Caki2 (cell line): ENCODE results near the gene NMT2. TPM values are rescaled to one million over a fixed set of nuclear protein-coding genes. Genes with fewer than 3 reads are reported as not detected.

Source experiments
- DNase-seq: peaks from one replicate; pipeline ENCODE4 v3.0.0-alpha.2; 2015; ENCODE audit warnings: low read depth
- in situ Hi-C: cut with HindIII; loops from 2 replicates; pipeline ENCODE4 v1.10.0; 2016; ENCODE audit warnings: low sequenced_read_pairs, low pct_unique_long_range_greater_than_20kb, mixed read lengths
- total RNA-seq: library from RNA; depleted of rRNA; stranded (reverse); fragments of >200 nt; shearing (Covaris generic); gene quantifications from 2 replicates; pipeline ENCODE4 v1.2.3, GENCODE V29; 2014; ENCODE audit warnings: low replicate concordance; rRNA removed

Gene NMT2
- total RNA-seq, 1 experiment from 2014 or later = 36.0 TPM

DNA sequence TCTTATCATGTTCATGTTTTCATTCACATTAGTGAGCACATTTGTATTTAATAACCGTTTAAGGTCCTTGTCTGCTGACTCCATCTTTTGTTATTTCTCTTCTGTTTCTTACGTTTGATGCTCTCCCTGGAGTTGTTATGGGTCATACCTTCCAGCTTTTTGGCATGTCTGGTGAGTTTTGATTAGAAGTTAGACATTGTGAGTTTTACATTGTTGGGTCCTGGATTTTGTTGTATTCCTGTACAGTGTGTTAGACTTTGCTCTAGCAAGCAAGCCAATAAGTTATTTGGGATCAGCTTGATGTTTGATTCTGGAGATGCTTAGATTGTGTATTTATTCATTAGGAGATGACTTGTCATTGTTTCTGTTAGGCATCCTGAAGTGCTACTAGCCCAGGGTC lies 107.9 kb downstream of the NMT2 start:
- in situ Hi-C loops = no loop called here
- DNase-seq = no peak

DNA sequence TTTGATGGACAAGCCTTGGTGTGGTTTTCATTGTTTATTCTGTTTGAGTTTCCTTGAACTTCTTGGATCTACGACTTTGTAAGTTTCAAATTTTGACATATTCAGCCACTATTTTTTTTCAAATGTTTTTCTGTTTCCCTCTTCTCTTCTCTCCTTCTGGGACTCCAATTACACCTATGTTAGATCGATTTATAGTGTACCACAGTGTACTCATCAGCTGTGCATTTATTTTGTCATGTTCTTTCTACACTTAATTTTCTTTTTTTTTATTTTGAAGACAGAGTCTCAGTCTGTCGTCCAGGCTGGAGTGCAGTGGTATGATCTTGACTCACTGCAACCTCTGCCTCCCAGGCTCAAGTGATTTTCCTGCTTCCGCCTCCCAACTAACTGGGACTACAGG lies 108.6 kb downstream of the NMT2 start:
- in situ Hi-C loops = no loop called here
- DNase-seq = no peak

DNA sequence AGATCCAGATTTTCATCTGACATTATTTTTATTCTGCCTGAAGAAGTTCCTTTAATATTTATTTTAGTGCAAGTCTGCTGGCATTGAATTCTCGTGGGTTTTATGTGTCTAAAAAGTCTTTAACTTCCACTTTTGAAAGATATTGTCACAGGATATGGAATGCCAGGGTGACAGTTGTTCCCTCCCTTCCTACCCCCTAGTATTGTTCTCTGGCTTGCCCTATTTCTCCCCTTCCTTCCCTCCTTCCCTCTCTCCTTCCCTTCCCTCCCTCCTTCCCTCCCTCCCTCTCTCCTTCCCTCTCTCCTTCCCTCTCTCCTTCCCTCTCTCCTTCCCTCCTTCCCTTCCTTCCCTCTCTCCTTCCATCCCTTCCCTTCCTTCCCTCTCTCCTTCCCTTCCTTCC lies 109.8 kb downstream of the NMT2 start:
- in situ Hi-C loops = no loop called here
- no peak for DNase-seq

Other genes with a start within 250 kb of the NMT2 start
- 8.1 and 9.5 TPM in 2 replicates for gene DCLRE1C, start 214.6 kb downstream of the NMT2 start, total RNA-seq
- 3.5 TPM in 1 of 2 replicates, not detected in the other for gene MEIG1, start 209.3 kb downstream of the NMT2 start, total RNA-seq
- 0.17 and 1.8 TPM in 2 replicates for gene OLAH, start 124.8 kb downstream of the NMT2 start, total RNA-seq
- gene ACBD7, start 79.9 kb downstream of the NMT2 start, total RNA-seq = 7.0 and 7.5 TPM in 2 replicates
- gene RPP38, start 71.3 kb downstream of the NMT2 start, total RNA-seq = 10.9 and 15.0 TPM in 2 replicates
- gene FAM171A1, start 202.6 kb upstream of the NMT2 start, total RNA-seq = 9.3 and 13.2 TPM in 2 replicates